ENCODE results near the gene YIPF4. TPM values are rescaled to one million over a fixed set of nuclear protein-coding genes. Genes with fewer than 3 reads are reported as not detected.
"Not testable (repeated sequence)": the region's sequence is repeated elsewhere in the genome, so short reads cannot be mapped to it uniquely, and the experiment has no call there.

YIPF4 gene
- total RNA-seq, 1 donor from 2014 or later: 10.6 TPM

GRCh38 chr2:32291746-32292145 lies 14.0 kb downstream of the YIPF4 start:
- H3K36me3 ChIP-seq: peaks cover 0 to 14% of the 10 kb centered on the region in 2 donors
- H3K27ac ChIP-seq: no peak overlapping the region
- intact Hi-C loops (cut with DNase I): no loop called here
- H3K9me3 ChIP-seq: no peaks in the 10 kb centered on the region
- peaks cover 32% of the 10 kb centered on the region for H3K4me1 ChIP-seq
- no peaks in the 10 kb centered on the region for H3K27me3 ChIP-seq
- no peak overlapping the region for H3K4me3 ChIP-seq
- TF ChIP-seq, protein P1, sequence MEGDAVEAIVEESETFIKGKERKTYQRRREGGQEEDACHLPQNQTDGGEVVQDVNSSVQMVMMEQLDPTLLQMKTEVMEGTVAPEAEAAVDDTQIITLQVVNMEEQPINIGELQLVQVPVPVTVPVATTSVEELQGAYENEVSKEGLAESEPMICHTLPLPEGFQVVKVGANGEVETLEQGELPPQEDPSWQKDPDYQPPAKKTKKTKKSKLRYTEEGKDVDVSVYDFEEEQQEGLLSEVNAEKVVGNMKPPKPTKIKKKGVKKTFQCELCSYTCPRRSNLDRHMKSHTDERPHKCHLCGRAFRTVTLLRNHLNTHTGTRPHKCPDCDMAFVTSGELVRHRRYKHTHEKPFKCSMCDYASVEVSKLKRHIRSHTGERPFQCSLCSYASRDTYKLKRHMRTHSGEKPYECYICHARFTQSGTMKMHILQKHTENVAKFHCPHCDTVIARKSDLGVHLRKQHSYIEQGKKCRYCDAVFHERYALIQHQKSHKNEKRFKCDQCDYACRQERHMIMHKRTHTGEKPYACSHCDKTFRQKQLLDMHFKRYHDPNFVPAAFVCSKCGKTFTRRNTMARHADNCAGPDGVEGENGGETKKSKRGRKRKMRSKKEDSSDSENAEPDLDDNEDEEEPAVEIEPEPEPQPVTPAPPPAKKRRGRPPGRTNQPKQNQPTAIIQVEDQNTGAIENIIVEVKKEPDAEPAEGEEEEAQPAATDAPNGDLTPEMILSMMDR (IDR thresholded peaks at IDR 0.05): no peak
- TF ChIP-seq POLR2AphosphoS5 (IDR thresholded peaks at IDR 0.05; ENCODE audit: insufficient read depth in 1 of 2, low read depth in 1 of 2): no peak
- TF ChIP-seq POLR2A (IDR thresholded peaks at IDR 0.05): no peak
- DNase-seq (ENCODE audit: extremely low spot score in 2 of 2): no peak

- DNase-seq (ENCODE audit: extremely low spot score in 2 of 2); intact Hi-C loops (cut with DNase I); H3K4me3 ChIP-seq; H3K9me3 ChIP-seq; H3K27me3 ChIP-seq; H3K27ac ChIP-seq: not testable (repeated sequence)
- peaks cover 0 to 14% of the 10 kb centered on the region in 2 donors for H3K36me3 ChIP-seq
- peaks cover 18% of the 10 kb centered on the region for H3K4me1 ChIP-seq
Measured at GRCh38 chr2:32293493-32293892, 15.8 kb downstream of the YIPF4 start.

GRCh38 chr2:32293966-32294562 lies 16.4 kb downstream of the YIPF4 start:
- intact Hi-C loops (cut with DNase I); H3K27me3 ChIP-seq; DNase-seq (ENCODE audit: extremely low spot score in 2 of 2); H3K4me3 ChIP-seq; H3K27ac ChIP-seq; H3K9me3 ChIP-seq: not testable (repeated sequence)
- Histone ChIP-seq H3K36me3 (peaks cover 0 to 14% of the 10 kb centered on the region in 2 donors), H3K4me1 (peaks cover 13% of the 10 kb centered on the region)

GRCh38 chr2:32310577-32310976 lies 32.9 kb downstream of the YIPF4 start:
- no peak for TF ChIP-seq POLR2A (IDR thresholded peaks at IDR 0.05)
- TF ChIP-seq, protein P1 (IDR thresholded peaks at IDR 0.05): no peak
- no peak for TF ChIP-seq POLR2AphosphoS5 (IDR thresholded peaks at IDR 0.05; ENCODE audit: insufficient read depth in 1 of 2, low read depth in 1 of 2)
- Histone ChIP-seq H3K4me1 (no peaks in the 10 kb centered on the region), H3K36me3 (peaks cover 0 to 17% of the 10 kb centered on the region in 2 donors), H3K9me3 (no peaks in the 10 kb centered on the region), H3K4me3 (no peak overlapping the region), H3K27me3 (no peaks in the 10 kb centered on the region), H3K27ac (no peak overlapping the region)
- DNase-seq (ENCODE audit: extremely low spot score in 2 of 2): no peak
- intact Hi-C loops (cut with DNase I): no loop called here

DNA sequence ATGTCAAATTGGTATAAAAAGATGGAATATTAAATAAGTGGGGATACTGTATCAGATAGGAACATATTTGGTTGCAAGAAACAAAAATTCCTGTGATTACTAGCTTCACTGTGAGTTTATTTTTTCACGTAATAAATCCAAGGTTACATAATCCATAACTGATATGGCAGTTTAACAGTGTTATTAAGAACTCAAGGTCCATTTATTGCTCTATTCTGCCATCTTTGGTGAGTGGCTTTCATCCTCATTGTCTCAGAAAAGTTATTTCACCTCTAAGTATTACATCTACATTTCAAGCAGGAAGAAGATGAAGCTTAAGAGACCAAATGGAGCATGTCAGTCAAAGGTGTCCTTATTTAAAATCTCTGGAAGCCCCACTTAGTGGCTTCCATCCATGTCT lies 37.2 kb downstream of the YIPF4 start:
- H3K9me3 ChIP-seq: no peaks in the 10 kb centered on the region
- no peak overlapping the region for H3K4me3 ChIP-seq
- no peaks in the 10 kb centered on the region for H3K27me3 ChIP-seq
- no peak overlapping the region for H3K27ac ChIP-seq
- H3K36me3 ChIP-seq: no peaks in the 10 kb centered on the region
- no peaks in the 10 kb centered on the region for H3K4me1 ChIP-seq
- no peak for DNase-seq (ENCODE audit: extremely low spot score in 2 of 2)
- TF ChIP-seq, protein P1 (IDR thresholded peaks at IDR 0.05): no peak
- intact Hi-C loops (cut with DNase I): no loop called here

DNA sequence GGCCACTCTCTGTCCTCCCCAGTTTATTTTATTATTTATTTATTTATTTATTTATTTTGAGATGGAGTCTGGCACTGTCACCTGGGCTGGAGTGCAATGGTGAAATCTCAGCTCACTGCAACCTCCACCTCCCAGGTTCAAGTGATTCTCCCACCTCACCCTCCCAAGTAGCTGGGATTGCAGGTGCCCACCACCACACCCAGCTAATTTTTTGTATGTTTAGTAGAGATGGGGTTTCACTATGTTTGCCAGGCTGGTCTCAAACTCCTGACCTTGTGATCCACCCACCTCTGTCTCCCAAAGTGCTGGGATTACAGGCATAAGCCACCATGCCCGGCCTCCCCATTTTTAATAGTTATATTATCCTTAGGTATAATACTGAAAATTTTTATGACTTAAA lies 51.0 kb downstream of the YIPF4 start:
- H3K27me3 ChIP-seq; H3K36me3 ChIP-seq; intact Hi-C loops (cut with DNase I); H3K4me3 ChIP-seq; H3K4me1 ChIP-seq; H3K27ac ChIP-seq; DNase-seq (ENCODE audit: extremely low spot score in 2 of 2); H3K9me3 ChIP-seq: not testable (repeated sequence)

- H3K27me3 ChIP-seq; intact Hi-C loops (cut with DNase I); H3K36me3 ChIP-seq; DNase-seq (ENCODE audit: extremely low spot score in 2 of 2); H3K4me1 ChIP-seq; H3K27ac ChIP-seq; H3K9me3 ChIP-seq; H3K4me3 ChIP-seq: not testable (repeated sequence)
Measured at GRCh38 chr2:32329180-32329980, 51.7 kb downstream of the YIPF4 start.

Data from vagina (tissue), 2 donors.